GM23338 (cell line): Measurements from ENCODE around the gene PKD1.

Experiments
- EZH2 ChIP-seq: fragments of 200-600 bp; sonication (generic); IDR thresholded peaks from one replicate; pipeline ENCODE4 v1.8.0; 2017; ENCODE audit warnings: antibody characterized with exemption, mild to moderate bottlenecking, low read depth; ENCODE audit not compliant: unreplicated experiment
- EZH2phosphoT487 ChIP-seq: fragments of 200-600 bp; sonication (generic); IDR thresholded peaks from one replicate; pipeline ENCODE4 v1.8.1; 2018; ENCODE audit warnings: antibody characterized with exemption; ENCODE audit not compliant: unreplicated experiment
- JUNB ChIP-seq: IDR thresholded peaks from one replicate; pipeline ENCODE4 v1.6.1; 2016; ENCODE audit warnings: antibody characterized with exemption; ENCODE audit not compliant: unreplicated experiment
- POLR2AphosphoS5 ChIP-seq: IDR thresholded peaks from 2 replicates; pipeline ENCODE4 v1.6.1; 2016; ENCODE audit warnings: antibody characterized with exemption, low read depth
- TF ChIP-seq, protein P1 (sequence below), 2 experiments: fragments of 200-600 bp in 1 of 2; sonication (generic) in 1 of 2; conservative IDR thresholded peaks; 2 replicates each; pipeline versions ENCODE4 v1.5.1 to v1.6.1; 2016 to 2017; ENCODE audit warnings: antibody characterized with exemption in 2 of 2, low read depth in 2 of 2, mild to moderate bottlenecking in 2 of 2, moderate library complexity in 1 of 2
- TF ChIP-seq, protein P2 (sequence below): IDR thresholded peaks from one replicate; pipeline ENCODE4 v1.6.1; 2018; ENCODE audit warnings: antibody characterized with exemption; ENCODE audit not compliant: unreplicated experiment
- TF ChIP-seq, protein P3 (sequence below): IDR thresholded peaks from 2 replicates; pipeline ENCODE4 v1.6.1; 2016; ENCODE audit warnings: antibody characterized with exemption

DNA sequence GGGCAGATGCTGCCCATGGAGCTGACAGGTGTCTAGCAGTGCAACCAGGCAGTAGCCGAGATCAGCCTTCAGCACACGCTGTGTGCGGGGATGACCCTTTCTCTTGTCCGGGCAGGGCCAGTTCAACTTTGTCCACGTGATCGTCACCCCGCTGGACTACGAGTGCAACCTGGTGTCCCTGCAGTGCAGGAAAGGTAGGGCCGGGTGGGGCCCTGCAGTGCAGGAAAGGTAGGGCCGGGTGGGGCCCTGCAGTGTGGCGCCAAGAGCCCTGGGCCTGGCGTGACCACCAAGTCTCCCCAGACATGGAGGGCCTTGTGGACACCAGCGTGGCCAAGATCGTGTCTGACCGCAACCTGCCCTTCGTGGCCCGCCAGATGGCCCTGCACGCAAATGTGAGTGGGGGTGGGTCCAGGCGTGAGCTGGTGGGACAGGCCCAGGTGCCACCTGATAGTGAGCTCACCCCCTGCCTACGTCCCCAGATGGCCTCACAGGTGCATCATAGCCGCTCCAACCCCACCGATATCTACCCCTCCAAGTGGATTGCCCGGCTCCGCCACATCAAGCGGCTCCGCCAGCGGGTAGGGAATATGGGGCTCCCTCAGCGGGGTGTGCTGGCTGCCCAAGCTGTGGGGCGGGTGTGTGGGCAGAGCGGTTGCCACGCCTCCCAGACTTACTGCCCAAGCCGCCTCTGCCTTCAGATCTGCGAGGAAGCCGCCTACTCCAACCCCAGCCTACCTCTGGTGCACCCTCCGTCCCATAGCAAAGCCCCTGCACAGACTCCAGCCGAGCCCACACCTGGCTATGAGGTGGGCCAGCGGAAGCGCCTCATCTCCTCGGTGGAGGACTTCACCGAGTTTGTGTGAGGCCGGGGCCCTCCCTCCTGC lies 47.7 kb downstream of the PKD1 start:
- no peak for TF ChIP-seq EZH2
- TF ChIP-seq, protein P1, sequence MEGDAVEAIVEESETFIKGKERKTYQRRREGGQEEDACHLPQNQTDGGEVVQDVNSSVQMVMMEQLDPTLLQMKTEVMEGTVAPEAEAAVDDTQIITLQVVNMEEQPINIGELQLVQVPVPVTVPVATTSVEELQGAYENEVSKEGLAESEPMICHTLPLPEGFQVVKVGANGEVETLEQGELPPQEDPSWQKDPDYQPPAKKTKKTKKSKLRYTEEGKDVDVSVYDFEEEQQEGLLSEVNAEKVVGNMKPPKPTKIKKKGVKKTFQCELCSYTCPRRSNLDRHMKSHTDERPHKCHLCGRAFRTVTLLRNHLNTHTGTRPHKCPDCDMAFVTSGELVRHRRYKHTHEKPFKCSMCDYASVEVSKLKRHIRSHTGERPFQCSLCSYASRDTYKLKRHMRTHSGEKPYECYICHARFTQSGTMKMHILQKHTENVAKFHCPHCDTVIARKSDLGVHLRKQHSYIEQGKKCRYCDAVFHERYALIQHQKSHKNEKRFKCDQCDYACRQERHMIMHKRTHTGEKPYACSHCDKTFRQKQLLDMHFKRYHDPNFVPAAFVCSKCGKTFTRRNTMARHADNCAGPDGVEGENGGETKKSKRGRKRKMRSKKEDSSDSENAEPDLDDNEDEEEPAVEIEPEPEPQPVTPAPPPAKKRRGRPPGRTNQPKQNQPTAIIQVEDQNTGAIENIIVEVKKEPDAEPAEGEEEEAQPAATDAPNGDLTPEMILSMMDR (conservative IDR thresholded peaks at IDR 0.05; ENCODE audit: low read depth in 2 of 2) = no peak
- TF ChIP-seq, protein P2, sequence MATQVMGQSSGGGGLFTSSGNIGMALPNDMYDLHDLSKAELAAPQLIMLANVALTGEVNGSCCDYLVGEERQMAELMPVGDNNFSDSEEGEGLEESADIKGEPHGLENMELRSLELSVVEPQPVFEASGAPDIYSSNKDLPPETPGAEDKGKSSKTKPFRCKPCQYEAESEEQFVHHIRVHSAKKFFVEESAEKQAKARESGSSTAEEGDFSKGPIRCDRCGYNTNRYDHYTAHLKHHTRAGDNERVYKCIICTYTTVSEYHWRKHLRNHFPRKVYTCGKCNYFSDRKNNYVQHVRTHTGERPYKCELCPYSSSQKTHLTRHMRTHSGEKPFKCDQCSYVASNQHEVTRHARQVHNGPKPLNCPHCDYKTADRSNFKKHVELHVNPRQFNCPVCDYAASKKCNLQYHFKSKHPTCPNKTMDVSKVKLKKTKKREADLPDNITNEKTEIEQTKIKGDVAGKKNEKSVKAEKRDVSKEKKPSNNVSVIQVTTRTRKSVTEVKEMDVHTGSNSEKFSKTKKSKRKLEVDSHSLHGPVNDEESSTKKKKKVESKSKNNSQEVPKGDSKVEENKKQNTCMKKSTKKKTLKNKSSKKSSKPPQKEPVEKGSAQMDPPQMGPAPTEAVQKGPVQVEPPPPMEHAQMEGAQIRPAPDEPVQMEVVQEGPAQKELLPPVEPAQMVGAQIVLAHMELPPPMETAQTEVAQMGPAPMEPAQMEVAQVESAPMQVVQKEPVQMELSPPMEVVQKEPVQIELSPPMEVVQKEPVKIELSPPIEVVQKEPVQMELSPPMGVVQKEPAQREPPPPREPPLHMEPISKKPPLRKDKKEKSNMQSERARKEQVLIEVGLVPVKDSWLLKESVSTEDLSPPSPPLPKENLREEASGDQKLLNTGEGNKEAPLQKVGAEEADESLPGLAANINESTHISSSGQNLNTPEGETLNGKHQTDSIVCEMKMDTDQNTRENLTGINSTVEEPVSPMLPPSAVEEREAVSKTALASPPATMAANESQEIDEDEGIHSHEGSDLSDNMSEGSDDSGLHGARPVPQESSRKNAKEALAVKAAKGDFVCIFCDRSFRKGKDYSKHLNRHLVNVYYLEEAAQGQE = no peak
- TF ChIP-seq POLR2AphosphoS5 = no peak
- TF ChIP-seq EZH2phosphoT487 = no peak
- TF ChIP-seq JUNB = no peak
- TF ChIP-seq, protein P3, sequence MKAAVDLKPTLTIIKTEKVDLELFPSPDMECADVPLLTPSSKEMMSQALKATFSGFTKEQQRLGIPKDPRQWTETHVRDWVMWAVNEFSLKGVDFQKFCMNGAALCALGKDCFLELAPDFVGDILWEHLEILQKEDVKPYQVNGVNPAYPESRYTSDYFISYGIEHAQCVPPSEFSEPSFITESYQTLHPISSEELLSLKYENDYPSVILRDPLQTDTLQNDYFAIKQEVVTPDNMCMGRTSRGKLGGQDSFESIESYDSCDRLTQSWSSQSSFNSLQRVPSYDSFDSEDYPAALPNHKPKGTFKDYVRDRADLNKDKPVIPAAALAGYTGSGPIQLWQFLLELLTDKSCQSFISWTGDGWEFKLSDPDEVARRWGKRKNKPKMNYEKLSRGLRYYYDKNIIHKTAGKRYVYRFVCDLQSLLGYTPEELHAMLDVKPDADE = no peak
